GM08714 (cell line): ENCODE results near the gene SOX21.

Source experiments
- H3K4me3 ChIP-seq: fragments of 200-500 bp; sonication (Bioruptor generic); 2 replicates; pipeline ENCODE4 v1.5.1; 2014; ENCODE audit warnings: mild to moderate bottlenecking, low read length, inconsistent platforms
- ZNF274 ChIP-seq: IDR thresholded peaks from 2 replicates; pipeline ENCODE4 v1.6.1; 2012; ENCODE audit warnings: mild to moderate bottlenecking, low read depth, low read length

The SOX21 gene

DNA sequence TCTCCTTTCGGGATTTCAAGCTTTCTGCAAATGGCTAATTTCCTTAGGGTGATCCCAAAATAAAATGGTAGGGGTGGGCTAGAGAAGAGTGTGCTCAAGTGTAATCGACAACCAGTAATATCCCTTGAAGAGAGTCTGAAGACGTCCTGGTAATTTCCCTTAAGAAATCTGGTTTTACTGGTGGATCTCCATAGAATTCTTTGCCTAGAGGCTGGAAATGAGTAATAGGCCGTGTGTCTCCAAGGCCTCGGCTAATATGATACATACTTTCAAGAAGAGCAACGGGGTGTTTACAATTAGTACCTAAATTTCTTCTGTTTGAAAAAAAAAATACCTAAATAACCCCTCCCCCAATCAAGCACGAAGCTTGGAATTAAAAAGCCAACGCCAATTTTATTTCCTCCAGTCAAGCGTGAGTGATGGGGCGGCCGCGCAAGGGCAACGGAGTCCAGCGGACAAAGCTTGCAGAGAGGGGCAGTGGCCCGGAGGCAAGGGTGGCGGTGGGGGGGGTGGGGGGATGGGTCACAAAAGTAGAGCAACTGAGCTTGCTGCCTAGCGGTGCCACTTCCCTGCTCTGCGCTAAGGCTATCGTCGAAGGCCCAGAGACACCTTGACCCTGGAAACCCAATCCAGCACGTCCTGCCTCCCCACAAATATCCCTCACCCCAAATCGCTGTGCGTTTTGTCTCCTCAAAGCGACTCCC lies 7.8 kb downstream of the SOX21 start:
- no peak overlapping the region for H3K4me3 ChIP-seq
- no peak for TF ChIP-seq ZNF274

DNA sequence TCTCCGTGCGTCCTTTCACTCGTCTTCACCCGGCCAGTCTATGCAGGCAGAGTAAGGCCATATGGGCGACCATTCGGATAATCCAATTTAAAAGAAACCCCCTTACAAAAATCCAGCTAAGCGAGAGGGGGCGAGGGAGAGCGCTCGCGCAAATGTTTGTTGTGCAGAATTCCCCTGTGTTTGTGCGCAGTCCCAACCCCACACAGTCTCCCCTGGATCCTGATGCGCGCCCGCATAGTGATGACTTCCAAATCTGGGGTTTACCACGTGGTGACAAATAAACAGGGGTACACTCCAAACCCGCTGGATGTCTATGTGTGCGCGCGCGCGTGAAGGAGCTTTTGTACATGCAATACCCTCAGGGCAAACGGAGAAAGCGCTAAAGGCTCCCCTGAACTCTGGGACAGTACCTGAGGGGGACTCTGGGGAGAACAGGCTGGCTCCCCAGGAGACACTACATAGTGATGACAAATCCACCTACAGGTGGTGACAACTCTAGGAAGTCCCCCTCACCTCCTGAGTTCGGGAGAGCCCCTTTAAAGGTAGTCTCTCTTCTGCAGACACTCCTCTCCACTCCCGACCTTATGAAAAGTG lies 8.5 kb downstream of the SOX21 start:
- H3K4me3 ChIP-seq: no peak overlapping the region
- TF ChIP-seq ZNF274: no peak

DNA sequence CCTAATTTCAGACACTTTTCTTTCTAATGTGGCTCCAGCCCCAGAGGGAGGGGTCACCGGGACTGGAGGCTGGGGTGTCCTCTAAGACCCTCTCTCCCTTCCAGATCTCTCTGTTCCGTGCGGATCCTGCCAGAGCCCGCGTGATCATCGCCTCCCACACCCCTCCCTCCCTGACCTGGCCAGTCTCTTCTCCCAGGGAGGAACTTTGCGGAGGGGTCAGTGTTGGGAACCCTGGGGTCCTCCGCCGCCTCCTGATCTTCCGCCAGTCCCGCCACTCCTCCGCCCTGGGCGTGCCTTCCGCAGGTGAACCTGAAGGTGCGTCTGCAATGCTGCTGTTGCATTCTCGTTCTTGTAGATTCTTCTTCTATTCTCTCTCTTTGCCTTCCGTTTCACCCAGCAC lies 9.1 kb downstream of the SOX21 start:
- H3K4me3 ChIP-seq: no peak overlapping the region
- no peak for TF ChIP-seq ZNF274

DNA sequence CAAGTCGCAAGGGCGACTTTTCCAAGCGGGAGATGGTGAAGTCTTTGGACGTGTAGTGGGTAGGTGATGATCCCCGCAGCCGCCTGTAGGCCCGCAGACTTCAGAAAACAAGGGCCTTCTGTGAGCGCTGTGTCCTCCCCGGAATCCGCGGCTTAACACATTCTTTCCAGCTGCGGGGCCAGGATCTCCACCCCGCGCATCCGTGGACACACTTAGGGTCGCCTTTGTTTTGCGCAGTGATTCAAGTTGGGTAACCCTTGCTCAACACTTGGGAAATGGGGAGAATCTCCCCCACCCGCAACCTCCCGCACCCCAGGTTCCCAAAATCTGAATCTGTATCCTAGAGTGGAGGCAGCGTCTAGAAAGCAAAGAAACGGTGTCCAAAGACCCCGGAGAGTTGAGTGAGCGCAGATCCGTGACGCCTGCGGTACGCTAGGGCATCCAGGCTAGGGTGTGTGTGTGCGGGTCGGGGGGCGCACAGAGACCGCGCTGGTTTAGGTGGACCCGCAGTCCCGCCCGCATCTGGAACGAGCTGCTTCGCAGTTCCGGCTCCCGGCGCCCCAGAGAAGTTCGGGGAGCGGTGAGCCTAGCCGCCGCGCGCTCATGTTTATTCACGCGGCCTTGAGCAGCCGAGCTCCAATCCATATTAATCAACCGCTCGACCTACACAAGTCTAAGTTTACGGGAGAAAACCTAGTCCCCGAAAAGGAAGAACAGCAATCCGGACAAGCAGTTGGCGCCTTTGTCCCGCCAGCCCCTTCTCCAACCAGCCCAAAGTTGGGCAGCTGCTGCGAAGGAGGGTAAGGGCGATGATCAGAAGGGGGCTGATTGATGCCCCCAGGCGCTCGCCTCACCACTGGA lies 9.9 kb downstream of the SOX21 start:
- TF ChIP-seq ZNF274: no peak
- H3K4me3 ChIP-seq: no peak overlapping the region

DNA sequence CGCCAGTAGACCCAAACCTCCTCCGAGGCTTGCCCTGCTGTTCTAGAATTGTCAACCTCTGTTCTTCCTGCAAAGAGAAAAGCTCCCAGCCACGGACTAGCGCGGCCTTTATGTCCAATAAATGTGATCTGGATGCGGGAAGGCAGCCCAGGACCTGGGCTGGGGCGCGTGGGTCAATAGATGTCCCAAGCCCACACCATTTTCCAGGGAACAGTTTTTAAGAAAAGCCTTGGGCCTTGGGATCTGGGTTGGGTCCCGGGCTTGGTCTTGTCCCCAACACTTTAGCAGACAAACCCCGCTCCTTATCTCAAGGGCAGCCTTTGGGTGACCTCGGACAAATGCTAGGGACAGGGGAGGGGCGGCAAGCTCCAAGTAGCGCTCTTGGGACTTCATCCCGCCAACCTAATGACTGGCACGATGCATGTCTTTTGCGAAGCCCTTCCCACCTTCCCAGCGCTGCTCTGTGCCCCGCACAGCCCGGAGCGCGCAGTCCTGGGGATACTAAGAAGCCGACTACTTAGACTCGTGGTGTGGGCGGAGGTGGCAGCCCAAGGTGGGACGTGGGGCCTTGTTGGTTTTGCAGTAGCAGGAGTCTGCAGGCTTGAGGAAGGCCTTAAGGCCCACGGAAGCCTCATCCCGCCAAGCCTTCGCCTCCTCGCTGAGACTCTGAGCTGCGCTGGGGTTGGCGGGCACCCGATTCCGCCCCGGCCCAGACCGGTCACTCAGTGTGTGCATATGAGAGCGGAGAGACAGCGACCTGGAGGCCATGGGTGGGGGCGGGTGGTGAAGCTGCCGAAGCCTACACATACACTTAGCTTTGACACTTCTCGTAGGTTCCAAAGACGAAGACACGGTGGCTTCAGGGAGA lies 10.8 kb downstream of the SOX21 start:
- H3K4me3 ChIP-seq: no peak overlapping the region
- no peak for TF ChIP-seq ZNF274

DNA sequence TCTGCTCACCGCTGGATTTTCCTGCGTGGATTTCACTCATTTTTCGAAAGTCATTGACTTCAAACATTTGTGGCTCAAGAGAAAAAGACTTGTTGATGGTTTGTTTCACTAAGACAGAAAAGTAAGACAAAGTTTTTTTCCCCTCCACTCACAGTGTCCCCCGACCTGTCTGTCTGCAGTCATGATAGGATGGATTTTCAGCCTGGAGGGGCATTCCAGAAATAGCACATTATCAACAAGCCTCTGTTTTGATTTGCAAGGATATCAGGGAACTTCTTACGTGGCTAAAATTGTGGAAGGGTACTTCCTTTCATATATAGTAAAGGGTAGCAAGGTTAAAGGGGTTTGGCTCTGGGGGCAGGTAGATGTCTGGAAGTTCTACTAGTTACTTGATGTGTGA lies 11.8 kb downstream of the SOX21 start:
- no peak overlapping the region for H3K4me3 ChIP-seq

DNA sequence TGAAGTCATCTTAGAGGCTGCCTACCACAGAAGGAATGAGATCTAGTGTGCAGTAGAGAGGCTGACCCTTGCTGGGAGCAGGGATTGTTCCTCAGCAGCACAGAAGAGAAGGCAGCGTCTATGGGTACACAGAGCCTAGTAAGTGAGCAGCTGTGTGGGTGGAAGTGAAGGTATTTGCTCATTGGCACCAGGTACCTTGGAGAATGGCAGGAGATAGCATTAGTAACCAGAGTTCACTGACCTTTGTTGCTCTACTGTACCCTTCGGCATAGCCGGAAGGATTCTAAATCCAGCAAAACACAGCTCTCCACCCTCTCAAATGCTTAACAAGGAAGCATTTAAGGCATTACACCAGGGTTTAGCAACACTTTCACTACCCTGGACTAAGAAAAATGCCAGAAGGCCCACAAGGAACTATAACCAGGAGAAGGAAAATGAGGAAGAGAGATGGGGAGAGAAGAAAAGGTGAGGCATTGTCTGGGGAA lies 12.3 kb downstream of the SOX21 start:
- no peak overlapping the region for H3K4me3 ChIP-seq
- no peak for TF ChIP-seq ZNF274

More for the DNA sequence above, 11.8 kb downstream of the SOX21 start:
- no peak for TF ChIP-seq ZNF274

DNA sequence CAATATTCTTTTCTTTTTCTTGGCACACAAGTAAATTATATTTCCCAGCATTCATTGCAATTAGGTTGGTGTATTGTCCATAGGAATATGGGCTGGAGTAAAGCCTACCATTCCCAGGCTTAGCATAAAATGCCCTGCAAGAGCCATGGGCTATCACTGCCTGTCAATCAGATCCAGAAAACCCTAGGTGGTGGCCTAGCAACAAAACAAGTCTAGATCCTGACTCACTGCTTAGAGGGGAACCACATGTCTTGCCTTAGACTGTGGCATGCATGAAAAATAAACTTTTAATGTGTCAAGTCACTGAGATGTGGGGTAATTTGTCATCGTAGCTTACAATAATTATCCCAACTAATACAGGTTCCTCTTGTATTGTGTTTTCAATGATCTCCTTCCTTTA lies 16.2 kb downstream of the SOX21 start:
- no peak for TF ChIP-seq ZNF274

DNA sequence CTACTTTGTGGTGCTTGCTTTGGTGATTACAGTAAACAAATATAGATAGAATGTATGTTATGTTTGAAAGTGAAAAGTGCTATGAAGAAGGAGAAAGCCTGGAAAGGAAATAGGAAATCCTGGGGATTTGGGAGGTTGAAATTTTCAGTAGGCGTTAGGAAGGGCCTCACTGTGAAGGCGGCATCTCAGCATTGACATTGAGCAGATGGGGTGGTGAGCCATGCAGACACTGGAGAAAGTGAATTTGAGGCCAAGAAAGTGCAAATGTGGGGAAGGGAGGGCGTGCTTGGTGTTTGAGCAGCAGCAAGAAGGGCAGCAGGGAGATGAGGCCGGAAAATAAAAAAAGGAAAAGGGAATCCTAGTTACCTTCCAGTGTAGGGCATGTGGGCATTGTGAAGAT lies 20.3 kb downstream of the SOX21 start:
- TF ChIP-seq ZNF274: no peak

More for the DNA sequence above, 16.2 kb downstream of the SOX21 start:
- no peak overlapping the region for H3K4me3 ChIP-seq

DNA sequence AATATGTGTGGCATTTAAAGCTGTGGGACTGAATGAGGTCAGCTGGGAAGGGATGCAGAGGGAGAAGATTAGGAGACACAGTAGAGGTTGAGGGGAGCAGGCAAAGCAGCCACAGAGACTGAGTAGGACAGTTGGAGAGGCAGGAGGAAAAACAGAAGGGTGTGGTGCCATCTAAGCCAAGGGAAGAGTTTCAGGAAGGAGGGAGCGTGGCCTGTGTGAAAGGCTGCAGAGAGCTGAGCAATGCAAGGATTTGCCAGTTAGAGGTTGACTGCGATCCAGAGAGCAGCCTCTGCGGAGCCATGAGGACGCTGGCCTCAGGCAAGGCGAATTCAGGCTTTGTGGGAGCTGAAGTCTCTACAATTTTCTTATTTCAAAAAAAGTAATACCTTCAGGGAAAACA lies 28.9 kb downstream of the SOX21 start:
- TF ChIP-seq ZNF274: no peak
- H3K4me3 ChIP-seq: no peak overlapping the region

More for the DNA sequence above, 20.3 kb downstream of the SOX21 start:
- no peak overlapping the region for H3K4me3 ChIP-seq

DNA sequence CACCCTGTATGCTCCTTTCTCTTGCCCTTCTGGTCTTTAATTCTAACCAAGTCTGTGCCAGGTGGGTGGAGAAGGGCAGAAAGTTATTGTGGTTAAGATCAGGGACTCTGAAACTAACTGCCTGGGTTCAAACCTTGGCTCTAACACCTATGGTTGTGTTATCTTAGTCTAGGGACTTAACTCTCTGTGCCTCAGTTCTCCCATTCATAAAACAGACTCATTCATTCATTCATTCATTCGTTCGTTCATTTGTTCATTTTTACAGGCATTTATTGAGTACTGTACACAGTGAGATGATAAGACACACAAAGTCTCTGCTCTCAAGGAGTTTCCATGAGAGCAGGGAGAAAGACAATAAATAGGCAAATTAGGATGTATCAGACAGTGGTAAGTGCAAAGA lies 30.1 kb downstream of the SOX21 start:
- no peak for TF ChIP-seq ZNF274
- no peak overlapping the region for H3K4me3 ChIP-seq

DNA sequence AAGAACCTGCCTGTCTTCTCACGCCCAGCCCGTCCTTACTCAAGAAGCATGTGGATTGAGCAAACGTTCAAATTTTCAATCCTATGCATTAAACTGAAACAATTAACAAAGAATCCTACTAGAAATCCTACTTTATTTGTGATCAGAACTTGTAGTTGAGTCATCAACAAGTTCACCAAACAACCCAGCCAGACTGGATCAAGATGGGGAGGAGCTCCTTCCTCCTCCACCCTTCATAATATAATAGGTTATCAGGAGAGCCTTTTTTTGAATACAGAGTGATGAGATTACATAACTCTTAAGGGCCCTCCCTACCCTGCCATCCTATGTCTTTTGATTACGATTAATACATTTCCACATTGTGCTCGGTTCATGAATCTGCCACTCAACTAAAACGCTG lies 32.7 kb downstream of the SOX21 start:
- no peak for TF ChIP-seq ZNF274
- no peak overlapping the region for H3K4me3 ChIP-seq

DNA sequence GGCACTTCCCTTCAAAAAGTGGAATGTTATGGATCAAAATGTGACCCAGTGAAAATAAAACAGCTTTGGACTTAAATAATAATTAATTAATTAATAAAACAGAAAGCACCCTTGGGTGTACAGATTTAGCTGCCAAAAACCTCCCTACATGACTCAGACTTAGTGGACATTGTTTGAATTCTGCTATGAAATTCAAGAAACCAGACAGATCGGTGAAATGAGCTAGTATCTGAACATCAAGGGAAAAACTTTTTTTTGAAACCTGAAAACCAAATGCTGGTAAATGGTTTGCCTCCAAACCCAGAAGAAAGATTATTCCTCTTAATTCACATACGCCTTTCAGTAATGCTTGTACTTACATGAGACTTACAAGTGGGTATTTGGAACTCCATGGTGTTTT lies 33.5 kb downstream of the SOX21 start:
- TF ChIP-seq ZNF274: no peak
- H3K4me3 ChIP-seq: no peak overlapping the region

DNA sequence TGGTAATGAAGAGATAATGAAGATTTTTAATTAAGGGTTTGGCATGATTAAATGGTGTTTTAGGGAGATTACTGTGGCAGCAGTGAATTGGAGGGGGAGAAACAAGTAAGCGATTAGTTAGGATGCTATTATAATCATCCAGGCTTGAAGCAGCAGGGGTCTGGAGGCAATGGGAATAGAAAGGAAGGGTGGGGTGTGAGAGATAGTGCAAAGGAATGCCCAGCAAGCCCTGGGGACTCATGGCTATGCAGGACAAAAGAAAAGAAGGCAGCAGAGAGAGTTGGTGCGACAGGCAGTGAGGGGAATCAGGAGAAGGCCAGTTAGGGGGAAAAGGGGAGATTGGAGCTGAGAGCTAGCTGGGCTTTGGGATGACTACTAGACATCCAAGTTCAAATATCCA lies 34.5 kb downstream of the SOX21 start:
- TF ChIP-seq ZNF274: no peak
- H3K4me3 ChIP-seq: no peak overlapping the region
